GM19328 (cell line): ENCODE measurements around the gene CACNA1E.

ENCODE experiments used
- ATAC-seq: cut with Tn5 transposase; IDR thresholded peaks from one replicate; pipeline ENCODE4 v1.9.1; 2021; ENCODE audit warnings: mild to moderate bottlenecking, moderate library complexity; ENCODE audit not compliant: unreplicated experiment

Gene CACNA1E

DNA sequence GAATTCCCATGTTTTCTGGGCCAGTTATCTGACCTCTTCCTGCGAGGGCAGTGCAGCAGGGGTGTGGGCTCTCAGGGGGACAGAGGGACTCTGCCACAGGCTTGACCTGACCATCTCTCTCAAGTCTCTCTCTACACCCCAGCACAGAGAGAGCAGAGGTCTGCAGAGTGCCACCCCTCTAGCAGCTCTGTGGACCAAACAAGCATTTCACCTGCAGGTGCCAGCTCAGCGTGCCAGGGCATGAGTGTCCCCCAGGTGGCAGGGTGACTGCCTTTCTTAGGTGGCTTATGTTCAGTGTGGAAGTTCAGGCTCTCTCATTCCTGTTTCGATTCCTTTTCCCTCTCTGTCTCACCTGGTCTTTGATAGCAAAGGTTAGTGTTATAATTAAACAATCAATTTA, 191.3 kb downstream of the CACNA1E start:
- no peak for ATAC-seq

DNA sequence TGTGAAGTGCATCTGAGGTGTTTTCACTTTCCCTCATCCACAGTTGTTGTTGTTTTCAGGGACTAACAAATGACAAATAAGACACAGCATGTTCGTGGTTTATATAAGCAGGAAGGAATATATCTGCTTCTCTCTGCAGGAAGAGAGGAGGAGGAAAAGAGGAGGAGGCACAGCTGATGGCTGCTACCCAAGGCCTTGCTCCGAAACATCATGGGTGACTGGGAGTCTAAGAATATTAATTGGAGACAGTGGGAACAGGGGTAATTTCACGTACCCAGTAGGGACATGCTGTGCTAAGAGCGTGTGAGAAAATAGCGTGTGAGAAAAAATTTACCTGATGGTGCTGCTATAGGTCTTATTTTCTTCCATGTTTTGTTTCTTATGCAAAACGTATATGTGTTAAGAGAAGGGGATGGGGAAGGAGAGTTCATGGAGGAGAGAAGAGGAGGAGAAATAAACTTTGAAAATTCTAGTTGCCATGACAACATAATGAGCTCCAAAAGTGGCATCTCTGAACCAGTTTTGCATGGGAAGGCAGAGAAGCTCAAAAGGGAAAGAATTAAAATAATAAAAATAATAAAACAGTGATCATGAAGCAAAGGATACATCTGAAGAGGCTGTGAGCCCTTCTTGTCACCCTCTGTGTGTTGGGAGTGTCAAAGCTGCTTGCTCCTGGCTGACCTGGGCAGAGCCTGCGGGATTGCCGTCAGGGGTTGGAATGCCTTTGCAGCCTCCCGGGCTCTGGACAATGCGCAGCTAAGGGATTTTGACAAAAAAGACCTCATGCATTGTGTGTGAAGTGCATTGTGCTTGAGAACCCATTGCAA, 192.0 kb downstream of the CACNA1E start:
- no peak for ATAC-seq

DNA sequence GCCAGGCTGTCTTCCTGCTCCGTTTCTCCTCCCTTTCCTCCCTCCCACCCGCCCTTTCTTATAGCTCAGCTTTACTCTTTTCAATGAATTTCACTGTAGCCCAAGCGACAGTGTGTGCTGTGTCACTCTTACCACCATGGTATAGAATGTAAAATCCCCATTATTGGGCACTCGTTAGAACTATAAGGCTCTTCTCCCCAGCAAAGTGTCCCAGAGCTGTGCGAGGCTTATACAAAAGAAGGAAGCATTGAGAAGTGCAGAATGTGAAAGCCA, 192.5 kb downstream of the CACNA1E start:
- ATAC-seq = no peak

DNA sequence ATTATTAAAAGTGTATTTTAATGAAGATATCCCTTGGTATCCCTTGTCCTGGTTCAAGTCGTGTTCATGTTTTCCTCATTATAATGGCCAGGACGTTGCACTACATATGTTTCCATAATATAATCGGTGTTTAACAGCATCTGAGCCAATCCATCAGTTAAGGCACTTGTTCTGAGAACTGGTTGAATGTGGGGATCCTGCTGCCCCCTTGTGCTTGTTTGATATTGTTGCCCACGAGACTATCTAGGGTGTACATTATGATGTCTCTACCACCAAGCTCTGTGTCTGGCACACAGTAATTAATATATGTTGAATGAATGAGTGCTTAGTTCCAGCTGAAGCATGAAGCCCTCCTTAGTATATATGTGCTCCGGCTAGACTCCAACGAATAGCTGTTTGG, 193.0 kb downstream of the CACNA1E start:
- no peak for ATAC-seq

DNA sequence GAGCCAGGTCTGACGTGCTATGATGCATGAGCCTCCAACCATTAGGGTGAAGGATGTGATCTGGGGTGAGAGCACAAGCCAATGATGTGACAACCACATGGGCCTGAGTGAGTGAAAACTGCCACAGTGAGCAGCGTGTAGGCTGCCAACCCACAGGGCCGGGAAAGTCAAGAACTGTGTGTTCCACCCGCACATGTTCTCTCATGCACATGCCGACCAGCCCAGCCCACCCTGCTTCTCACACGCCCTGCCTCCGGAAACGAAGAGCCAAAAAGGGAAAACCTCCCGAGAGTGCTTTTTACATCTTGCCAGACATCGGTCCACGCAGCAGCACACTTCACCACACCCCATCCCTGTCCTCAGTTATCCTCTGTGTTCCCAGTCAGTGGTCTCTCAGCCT, 197.0 kb downstream of the CACNA1E start:
- ATAC-seq = no peak

DNA sequence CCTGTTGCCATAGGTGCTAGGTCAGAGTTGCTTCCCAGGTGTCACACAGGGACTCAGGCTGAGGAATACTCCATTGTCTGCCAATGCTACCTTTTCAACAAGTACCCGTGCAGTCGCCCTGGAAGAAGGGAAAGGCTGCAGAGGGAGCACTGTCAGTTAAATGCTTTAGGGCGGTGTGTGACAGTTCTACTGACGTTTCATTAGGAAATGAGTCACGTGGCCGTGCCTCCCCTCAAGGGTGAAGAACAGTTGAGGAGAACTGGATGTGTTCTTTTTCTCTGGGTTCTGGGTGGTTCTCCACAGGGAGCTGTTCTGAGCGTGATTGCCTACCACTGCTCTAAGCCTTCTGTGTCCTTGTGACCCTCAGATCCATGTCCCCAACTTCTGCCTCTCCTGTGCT, 197.6 kb downstream of the CACNA1E start:
- no peak for ATAC-seq

DNA sequence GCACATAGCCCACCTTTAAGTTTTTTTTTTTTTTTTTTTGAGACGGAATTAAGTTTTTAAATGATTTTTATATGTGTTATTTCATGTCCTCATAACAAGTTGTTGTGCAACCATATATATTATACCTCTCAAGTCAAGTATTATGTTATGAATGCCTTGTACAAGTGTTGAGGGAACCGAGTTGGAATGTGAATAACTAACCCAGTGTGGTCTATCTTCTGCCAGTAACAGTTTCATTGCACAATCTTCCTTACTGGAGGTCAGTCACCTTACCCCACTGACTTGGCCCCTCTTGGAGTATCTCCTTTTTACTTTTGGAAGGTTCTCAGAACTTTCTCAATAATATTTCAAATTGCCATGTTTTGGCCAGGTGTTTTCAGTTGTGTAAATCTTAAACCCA, 201.9 kb downstream of the CACNA1E start:
- ATAC-seq = no peak

DNA sequence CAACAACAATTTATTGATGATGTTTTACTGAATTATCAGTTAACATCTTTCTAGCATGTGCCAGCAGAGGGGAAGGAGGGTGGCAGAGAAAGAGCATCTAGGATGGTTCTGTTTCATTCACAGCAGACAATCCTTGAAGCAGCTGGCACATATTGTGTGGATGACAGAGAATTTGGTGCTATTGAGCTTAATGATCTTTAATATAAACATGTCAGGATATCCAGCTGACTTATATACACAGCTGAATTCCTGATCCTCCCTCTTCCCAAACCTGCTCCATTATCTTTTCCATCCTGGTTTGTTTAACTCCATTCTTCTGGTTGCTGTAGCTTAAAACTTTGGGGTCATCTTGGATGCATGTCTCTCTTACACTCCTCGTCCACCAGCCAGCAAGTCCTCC, 218.6 kb downstream of the CACNA1E start:
- ATAC-seq = no peak

DNA sequence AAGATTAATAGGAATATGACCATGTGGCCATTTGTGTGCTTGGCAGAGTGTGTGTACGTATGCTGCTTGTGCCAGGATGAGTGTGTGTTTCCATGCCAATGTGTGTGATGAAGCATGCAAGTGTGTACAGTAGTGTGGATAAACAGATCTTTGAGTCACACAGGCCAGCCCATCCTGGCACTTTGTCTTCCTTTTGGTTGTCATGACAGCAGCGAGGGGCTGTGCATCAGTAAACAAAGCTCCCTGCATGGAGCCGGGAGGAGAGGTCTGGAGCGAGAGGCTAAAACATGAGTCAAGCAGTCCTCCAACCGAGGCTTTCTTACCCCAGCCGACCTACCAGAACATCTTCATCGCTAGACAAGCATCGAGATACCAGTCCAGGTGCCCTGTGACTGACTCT, 221.2 kb downstream of the CACNA1E start:
- ATAC-seq = no peak

DNA sequence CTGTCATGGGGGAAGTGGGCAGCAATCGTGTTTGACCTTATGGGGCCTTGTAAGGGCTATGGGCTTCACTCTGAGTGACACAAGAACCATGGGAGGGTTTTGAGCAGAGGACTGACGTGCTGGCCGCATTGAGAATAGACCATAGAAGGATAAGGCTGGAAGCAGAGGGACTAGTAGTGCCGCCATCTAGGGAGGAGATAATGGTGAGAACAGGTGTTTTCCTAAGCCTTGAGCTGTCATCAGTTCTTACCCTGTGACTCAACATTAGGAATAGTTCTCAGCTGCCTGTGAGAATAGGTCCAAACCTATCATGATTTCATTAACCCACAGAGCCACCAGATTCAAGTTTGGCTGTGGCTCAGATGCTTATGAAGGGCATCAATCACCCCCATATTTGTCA, 228.5 kb downstream of the CACNA1E start:
- no peak for ATAC-seq

DNA sequence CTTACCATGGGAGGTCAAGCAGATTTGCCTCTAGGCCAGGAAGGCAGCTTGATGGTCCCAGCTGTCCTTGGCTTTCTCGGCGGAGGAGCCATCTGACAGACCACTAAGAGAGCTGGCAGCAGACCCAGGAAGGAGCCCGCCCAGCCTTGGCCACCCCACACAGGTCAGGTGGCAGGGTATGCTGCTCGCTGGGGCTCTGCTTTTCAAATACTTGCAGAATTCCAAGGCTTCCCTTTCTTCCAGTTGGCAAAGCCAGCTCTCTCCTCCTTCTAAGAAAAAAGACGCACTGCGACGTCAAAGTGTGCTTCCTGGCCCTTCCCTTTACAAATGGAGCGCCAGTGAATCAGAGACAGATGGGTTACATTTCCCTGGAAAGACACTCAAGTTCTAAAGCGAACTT, 229.4 kb downstream of the CACNA1E start:
- ATAC-seq = no peak

DNA sequence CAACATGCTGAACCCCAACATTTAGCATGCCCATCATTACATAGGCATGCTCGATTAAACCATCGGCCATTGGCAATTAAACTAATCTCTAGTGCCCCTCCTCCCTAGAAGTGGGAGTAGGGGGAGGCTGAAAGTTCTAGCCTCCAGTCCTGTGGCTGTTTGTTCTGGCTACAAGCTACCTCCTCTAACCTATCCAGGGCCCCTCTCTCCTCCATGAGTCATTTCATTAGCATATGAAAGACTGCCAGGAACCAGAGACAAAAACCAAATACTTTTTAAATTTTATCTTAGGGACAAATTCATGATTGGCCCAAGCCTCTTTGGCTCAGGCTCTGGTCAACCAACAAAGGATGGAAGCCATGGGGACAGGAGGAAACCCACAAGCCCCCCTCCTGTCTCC, 231.1 kb downstream of the CACNA1E start:
- no peak for ATAC-seq

DNA sequence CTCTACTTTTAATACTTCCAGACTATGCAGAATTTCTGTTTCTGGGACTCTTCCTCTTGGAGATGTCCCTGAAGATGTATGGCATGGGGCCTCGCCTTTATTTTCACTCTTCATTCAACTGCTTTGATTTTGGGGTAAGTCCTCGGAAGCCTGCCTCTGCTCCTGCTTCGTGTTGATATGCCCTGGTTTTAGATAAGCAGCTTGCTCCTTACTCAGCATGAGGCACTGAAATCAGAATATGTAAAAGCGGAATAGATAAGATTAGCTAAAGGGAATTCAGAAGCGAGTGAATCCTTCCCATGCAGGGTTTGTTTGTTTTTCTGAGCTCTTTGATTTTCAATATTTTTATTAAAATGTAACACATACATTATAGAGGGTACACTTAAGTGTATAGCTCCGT, 234.7 kb downstream of the CACNA1E start:
- no peak for ATAC-seq

DNA sequence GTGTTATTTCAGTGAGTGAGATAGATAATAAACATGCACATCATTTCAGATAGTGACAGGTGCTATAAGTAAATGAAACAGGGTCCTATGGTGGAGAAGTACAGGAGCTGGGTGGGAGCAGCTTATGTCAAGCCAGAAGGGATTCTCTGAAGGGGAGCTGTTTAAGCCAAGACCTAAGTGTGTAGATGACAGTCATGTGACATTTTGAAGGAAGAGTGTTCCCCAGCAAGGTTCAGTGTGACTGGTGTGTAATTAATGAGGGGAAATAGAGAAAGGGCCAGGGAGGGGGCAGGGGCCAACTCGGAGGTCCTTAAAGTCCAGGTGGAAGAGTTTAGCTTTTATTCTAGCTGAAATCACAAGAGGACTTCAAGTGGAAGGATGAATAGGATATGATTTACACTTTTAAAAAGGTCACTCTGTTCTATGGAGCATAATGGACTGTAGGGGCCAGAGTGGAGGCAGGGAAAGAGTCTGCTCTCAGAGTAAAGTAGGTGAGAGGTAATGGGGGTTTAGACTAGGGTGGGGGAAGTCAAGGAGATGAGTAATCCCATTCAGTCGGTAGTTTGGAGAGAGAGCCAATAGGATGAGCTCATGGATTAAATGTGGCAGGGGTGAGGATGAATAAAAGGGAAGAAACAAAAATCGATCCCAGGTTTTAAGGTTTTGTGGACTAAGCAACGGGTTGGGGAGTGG, 243.1 kb downstream of the CACNA1E start:
- no peak for ATAC-seq

DNA sequence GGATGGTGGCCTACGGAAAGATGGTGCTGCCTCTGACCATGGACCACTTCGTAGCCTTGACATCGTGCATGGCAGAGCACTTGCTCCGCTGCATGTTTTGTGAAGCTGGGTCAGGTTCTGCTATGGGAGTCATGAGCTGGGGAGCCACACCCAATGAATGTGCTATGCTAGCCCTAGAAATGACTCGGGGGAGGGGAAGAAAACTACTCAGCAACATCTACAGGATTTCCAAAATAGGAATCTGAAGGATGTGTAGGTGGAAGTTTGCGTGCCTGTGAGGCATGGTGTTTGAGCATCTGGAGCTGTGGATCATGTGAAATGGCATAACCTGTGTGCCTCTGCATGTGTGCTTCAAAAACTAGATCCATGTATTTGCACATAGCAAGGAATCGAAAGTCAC, 247.3 kb downstream of the CACNA1E start:
- no peak for ATAC-seq

DNA sequence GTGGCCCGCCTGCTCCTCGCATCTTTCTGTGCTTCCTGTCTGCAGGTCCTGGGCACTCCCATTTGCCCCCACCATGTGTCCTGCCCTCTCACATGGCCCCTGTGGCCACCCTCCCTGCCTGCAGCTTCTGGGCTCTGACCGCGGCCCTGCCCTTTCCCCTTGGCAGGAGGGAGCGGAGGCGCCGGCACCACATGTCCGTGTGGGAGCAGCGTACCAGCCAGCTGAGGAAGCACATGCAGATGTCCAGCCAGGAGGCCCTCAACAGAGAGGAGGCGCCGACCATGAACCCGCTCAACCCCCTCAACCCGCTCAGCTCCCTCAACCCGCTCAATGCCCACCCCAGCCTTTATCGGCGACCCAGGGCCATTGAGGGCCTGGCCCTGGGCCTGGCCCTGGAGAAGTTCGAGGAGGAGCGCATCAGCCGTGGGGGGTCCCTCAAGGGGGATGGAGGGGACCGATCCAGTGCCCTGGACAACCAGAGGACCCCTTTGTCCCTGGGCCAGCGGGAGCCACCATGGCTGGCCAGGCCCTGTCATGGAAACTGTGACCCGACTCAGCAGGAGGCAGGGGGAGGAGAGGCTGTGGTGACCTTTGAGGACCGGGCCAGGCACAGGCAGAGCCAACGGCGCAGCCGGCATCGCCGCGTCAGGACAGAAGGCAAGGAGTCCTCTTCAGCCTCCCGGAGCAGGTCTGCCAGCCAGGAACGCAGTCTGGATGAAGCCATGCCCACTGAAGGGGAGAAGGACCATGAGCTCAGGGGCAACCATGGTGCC, 249.1 kb downstream of the CACNA1E start:
- no peak for ATAC-seq

DNA sequence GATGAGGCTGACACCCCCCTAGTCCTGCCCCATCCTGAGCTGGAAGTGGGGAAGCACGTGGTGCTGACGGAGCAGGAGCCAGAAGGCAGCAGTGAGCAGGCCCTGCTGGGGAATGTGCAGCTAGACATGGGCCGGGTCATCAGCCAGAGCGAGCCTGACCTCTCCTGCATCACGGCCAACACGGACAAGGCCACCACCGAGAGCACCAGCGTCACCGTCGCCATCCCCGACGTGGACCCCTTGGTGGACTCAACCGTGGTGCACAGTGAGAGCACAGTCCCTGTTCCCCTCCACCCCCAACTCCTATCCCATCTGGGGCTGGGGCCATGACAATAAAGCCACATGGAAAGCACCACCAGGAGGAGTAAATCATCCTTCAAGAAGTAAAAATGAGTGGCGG, 250.2 kb downstream of the CACNA1E start:
- ATAC-seq = no peak

DNA sequence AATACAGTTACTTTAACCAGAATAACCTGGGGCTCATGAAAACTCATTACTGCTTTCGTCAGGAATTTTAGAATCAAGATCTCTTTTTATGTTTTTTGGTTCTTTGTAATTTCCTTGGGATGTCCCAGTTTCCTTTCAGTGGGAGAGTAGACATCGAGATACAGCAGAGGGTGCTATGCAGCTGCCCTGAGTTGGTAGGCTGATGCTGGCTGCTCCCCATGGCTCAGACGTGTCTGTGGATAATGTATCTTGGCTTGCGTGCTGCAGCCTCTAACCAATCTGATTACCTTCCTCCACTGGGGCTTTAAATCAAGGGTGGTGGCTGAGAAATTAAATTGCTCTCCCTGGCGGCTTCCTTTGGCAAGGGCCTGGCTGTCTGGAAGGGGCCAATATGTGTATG, 253.7 kb downstream of the CACNA1E start:
- ATAC-seq = no peak

DNA sequence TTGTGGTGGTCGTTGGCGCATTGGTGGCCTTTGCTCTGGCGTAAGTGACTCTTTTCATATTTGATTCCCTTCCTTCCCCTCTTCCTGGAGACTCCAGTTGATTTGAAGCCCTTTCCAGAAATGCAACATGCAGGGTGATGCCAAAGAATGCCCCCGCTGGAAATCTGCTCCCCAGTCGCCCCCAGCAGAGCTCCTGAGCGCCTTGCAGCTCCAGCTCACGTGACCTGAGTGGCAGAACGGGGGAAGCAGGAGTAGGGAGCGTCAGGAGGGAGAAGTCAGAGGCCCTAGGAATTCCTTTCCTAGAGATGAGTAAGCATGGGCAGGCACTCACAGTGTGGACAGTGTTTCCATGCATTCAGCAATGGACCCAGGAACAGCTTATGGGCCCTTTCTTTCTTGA, 255.9 kb downstream of the CACNA1E start:
- no peak for ATAC-seq

DNA sequence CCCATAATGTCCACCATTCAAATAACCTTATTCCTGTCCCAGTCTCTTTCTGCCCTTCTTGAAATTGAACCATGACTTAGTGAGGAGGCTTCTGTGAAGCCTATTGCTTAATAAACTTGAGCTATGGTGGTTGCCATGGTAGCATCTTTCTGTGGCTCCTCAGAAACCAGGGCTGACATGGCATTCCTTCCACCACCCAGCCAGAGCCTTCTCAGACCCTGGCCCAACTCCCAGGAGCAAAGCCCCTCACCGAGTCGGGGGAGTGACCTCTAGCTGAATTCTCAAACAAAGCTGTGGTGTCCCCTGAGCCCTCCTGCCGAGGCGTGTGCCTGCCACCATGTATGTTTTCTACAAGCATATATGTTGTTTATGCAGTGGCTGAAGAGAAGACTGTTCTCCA, 259.1 kb downstream of the CACNA1E start:
- ATAC-seq = no peak

DNA sequence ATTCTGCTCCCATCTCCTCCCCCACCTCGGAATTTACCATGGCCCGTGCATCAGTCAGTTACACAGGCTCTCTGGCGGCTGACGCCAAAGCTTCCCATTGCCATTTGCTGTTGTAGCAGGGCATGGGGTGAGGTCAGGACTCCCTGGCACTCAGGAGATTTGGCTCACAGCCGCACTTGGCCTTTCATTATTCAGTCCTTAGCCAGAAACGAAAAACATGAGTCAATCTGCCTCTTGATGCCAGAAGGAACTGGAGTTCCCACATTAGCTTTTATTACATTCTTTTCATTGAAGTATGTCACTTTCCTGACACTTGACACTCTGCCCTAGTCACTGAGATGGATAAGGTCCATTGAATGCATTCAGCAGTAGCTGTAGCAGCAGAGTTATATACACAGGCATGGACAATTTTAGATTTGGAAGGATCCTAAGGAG, 260.6 kb downstream of the CACNA1E start:
- ATAC-seq = no peak

DNA sequence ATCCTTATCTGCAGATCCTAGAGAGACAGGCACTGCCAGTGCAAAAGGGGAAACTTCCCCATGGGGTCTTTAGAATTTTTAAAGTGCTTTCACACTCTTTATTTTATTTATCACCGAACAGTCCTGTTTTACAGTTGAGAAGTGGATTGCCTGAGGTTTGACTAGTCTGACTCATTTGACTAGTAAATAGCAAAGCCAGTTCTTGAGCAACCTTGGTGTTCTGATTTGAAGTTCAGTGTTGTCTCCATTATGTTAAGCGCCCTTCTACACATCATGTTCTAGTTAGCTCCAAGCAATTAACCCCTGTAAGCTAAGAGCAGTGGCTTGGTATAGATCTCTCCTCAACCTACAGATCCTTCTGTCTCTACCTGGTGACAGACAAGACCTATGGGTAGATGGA, 262.9 kb downstream of the CACNA1E start:
- ATAC-seq = no peak
